Body of pancreas (tissue), 4 donors: ENCODE results near the gene DCAF8. TPM values are rescaled to one million over a fixed set of nuclear protein-coding genes. Genes with fewer than 3 reads are reported as not detected.

Source experiments
- ATAC-seq: fragments of 150-250 bp; one replicate; pipeline ENCODE4 v1.9.1; 2016
- DNase-seq, 4 donors: peaks; one replicate each; pipeline ENCODE4 v3.0.0-alpha.2; 2019
- H3K27ac ChIP-seq, 4 donors: fragments of 200-600 bp; sonication (generic); 1 replicate in 3 of 4; 2 replicates in 1 of 4; pipeline versions ENCODE4 v1.5.1 to v1.6.1; 2016 to 2019; ENCODE audit warnings: mild to moderate bottlenecking in 1 of 4, mixed read lengths in 1 of 4, moderate library complexity in 1 of 4
- H3K27me3 ChIP-seq, 2 donors: fragments of 200-600 bp; sonication (generic); one replicate each; pipeline ENCODE4 v1.6.0; 2016; ENCODE audit warnings: mild to moderate bottlenecking in 1 of 2
- H3K36me3 ChIP-seq, 2 donors: fragments of 200-600 bp; sonication (generic); replicated peaks in 1 of 2; 2 replicates each; pipeline ENCODE4 v1.5.1; 2016; ENCODE audit warnings: low read depth in 2 of 2; ENCODE audit not compliant: insufficient read depth in 1 of 2
- H3K4me1 ChIP-seq: fragments of 200-600 bp; sonication (generic); one replicate; pipeline ENCODE4 v1.6.0; 2016
- H3K4me3 ChIP-seq, 2 donors: fragments of 200-600 bp; sonication (generic); 1 replicate in 1 of 2; 2 replicates in 1 of 2; pipeline ENCODE4 v1.5.1; 2016 to 2019
- H3K9me3 ChIP-seq, 3 donors: fragments of 200-600 bp; sonication (generic); 1 replicate in 2 of 3; 2 replicates in 1 of 3; pipeline ENCODE4 v1.5.1; 2016
- CTCF ChIP-seq, 7 experiments: fragments of 450-650 bp in 4 of 7; fragments of 200-600 bp in 3 of 7; sonication (generic) in 3 of 7; IDR thresholded peaks; one replicate each; pipeline ENCODE4 v1.5.1; 2016 to 2019; ENCODE audit warnings: antibody characterized with exemption in 7 of 7
- POLR2A ChIP-seq, 3 donors: fragments of 450-650 bp; IDR thresholded peaks; one replicate each; pipeline ENCODE4 v1.6.1; 2016; ENCODE audit warnings: antibody characterized with exemption in 3 of 3, mild to moderate bottlenecking in 2 of 3
- WGBS, 2 donors: methylation state at CpG; one replicate each; pipeline ENCODE4 v1.1.5; 2017; 5-methylcytosine and 5-hydroxymethylcytosine counted together
- intact Hi-C: fragments of 100-400 bp; cut with DNase I; formaldehyde crosslinking; loops from one replicate; pipeline ENCODE4 v1.15.1; 2023
- total RNA-seq, 2 donors: library from RNA; depleted of rRNA; stranded (reverse); fragments of >200 nt; gene quantifications; one replicate each; pipeline ENCODE4 v1.1.0, GENCODE V29; 2016

Gene DCAF8
- total RNA-seq, 2 donors from 2014 or later = 123 to 190 TPM

- peaks cover 5% of the 10 kb centered on the region in 2 donors for H3K36me3 ChIP-seq
- H3K27me3 ChIP-seq = no peaks in the 10 kb centered on the region
- ATAC-seq = no peak
- H3K9me3 ChIP-seq = no peaks in the 10 kb centered on the region
- H3K4me1 ChIP-seq = peaks cover 49% of the 10 kb centered on the region
- intact Hi-C loops = no loop called here
- H3K27ac ChIP-seq = no peak overlapping the region
- no peak for DNase-seq
- TF ChIP-seq CTCF (IDR thresholded peaks at IDR 0.05) (no peak), POLR2A (IDR thresholded peaks at IDR 0.05) (no peak)
- no peak overlapping the region for H3K4me3 ChIP-seq
- 34 to 46% methylated on average over 1 of the region's 1 CpG for WGBS, 2 donors
Observed at GRCh38 chr1:160244209-160244608, 18.1 kb downstream of the DCAF8 start.

GRCh38 chr1:160243767-160244166 is 18.6 kb downstream of the DCAF8 start:
- no peak overlapping the region for H3K27ac ChIP-seq
- H3K9me3 ChIP-seq = no peaks in the 10 kb centered on the region
- ATAC-seq (no peak), DNase-seq (no peak)
- no peaks in the 10 kb centered on the region for H3K27me3 ChIP-seq
- no peak for TF ChIP-seq CTCF (IDR thresholded peaks at IDR 0.05)
- TF ChIP-seq POLR2A (IDR thresholded peaks at IDR 0.05) = no peak
- peaks cover 5 to 8% of the 10 kb centered on the region in 2 donors for H3K36me3 ChIP-seq
- no peak overlapping the region for H3K4me3 ChIP-seq
- intact Hi-C loops = no loop called here
- H3K4me1 ChIP-seq = peaks cover 54% of the 10 kb centered on the region

- Histone ChIP-seq H3K9me3 (no peaks in the 10 kb centered on the region), H3K27ac (no peak overlapping the region), H3K27me3 (no peaks in the 10 kb centered on the region), H3K4me3 (no peak overlapping the region), H3K36me3 (peaks cover 5 to 24% of the 10 kb centered on the region in 2 donors), H3K4me1 (peaks cover 28% of the 10 kb centered on the region)
- ATAC-seq (no peak), DNase-seq (no peak)
- TF ChIP-seq POLR2A (IDR thresholded peaks at IDR 0.05) (no peak), CTCF (IDR thresholded peaks at IDR 0.05) (no peak)
- intact Hi-C loops = no loop called here
- WGBS, 2 donors = 93 to 94% methylated on average over 20 to 24 of the region's 24 CpGs
Observed at GRCh38 chr1:160239582-160240299, 22.6 kb downstream of the DCAF8 start.

GRCh38 chr1:160238408-160238807 is 23.9 kb downstream of the DCAF8 start:
- H3K9me3 ChIP-seq = no peaks in the 10 kb centered on the region
- peaks cover 5 to 24% of the 10 kb centered on the region in 2 donors for H3K36me3 ChIP-seq
- no peak for TF ChIP-seq CTCF (IDR thresholded peaks at IDR 0.05)
- TF ChIP-seq POLR2A (IDR thresholded peaks at IDR 0.05) = no peak
- peaks cover 15% of the 10 kb centered on the region for H3K4me1 ChIP-seq
- H3K27ac ChIP-seq = no peak overlapping the region
- WGBS, 2 donors = 68 to 77% methylated on average over 5 of the region's 5 CpGs
- no peak overlapping the region for H3K4me3 ChIP-seq
- intact Hi-C loops = no loop called here
- no peak for DNase-seq
- no peaks in the 10 kb centered on the region for H3K27me3 ChIP-seq
- peak; percentile 40 for ATAC-seq

- WGBS, 2 donors = 87 to 90% methylated on average over 2 of the region's 2 CpGs
- TF ChIP-seq CTCF (IDR thresholded peaks at IDR 0.05) = no peak
- TF ChIP-seq POLR2A (IDR thresholded peaks at IDR 0.05) = no peak
- no peaks in the 10 kb centered on the region for H3K9me3 ChIP-seq
- no peak for ATAC-seq
- H3K4me1 ChIP-seq = peaks cover 15% of the 10 kb centered on the region
- intact Hi-C loops = no loop called here
- H3K4me3 ChIP-seq = no peak overlapping the region
- DNase-seq = no peak
- no peaks in the 10 kb centered on the region for H3K27me3 ChIP-seq
- peaks cover 5 to 24% of the 10 kb centered on the region in 2 donors for H3K36me3 ChIP-seq
- H3K27ac ChIP-seq = no peak overlapping the region
Observed at GRCh38 chr1:160237558-160237957, 24.8 kb downstream of the DCAF8 start.
